Suppressor macrophage (primary cell): ENCODE data around the gene IMMP2L.

ENCODE experiments used
- DNase-seq, 4 experiments: peaks; one replicate each; pipeline ENCODE4 v3.0.0-alpha.2; 2020 to 2022

The IMMP2L gene

DNA sequence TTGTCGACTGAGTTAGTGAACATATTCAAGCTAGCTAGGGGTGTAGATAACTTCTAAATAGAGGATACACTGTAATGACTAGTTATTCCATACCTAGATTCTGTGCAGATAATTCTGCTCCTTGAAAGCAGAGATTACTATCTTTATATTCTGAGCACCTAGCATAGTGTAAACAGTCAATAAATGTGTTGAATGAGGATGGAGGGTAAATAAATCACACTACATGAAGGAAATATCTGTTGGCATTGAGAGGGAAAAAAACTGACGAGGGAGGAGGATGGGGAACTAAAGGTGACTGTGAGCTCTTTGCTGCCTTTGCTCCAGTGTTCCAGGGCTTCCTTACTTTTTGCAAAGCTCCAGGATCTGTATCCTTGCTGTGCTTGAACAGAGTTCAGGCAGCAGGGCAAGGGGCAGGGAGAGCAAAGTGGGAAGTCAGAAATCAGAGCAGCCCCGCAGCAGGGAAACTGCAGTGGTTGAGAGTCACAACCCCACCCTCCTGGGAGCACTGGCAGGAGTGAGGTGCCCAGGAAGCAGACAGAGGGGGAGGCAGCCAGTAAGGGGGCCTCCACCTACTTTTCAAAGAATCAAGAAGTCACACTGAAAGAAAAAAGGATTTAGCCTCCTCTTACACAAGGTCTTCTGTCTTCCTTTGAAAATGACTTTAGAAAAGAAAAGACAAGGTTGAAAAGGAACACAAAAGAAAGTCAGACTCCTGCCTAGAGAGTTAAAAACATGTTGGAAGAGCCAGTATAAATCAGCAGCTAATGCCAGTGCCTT lies 543.1 kb downstream of the IMMP2L start:
- DNase-seq, result no peak

DNA sequence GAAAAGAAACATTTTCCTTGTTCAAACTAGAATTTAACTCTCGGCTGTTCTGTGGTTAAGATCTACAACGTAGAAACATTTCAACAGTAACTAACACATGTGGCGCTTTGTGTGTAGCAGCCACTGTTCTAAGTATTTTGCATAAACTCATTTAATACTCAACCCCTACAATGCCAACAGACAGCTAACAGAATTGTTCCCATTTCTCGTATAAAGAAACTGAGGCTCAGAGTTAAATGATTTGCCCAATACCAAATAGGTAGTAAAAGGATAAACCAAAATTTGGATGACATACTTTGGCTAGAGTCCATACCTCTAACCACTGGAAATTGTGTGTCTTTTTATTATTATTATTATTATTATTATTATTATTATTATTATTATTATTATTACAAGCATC lies 543.8 kb downstream of the IMMP2L start:
- DNase-seq, result no peak

DNA sequence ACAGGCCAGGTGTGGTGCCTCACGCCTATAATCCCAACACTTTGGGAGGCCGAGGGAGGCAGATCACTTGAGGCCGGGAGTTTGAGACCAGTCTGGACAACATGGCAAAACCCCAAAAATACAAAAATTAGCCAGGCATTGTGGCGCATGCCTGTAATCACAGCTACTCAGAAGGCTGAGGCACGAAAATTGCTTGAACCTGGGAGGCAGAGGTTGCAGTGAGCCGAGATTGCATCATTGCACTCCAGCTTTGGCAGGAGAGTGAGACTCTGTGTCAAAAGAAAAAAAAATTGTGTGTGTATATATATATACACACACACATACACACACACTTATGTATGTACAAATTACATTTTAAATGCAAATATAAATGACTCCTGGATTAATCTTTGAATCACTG lies 548.2 kb downstream of the IMMP2L start:
- no peak for DNase-seq

DNA sequence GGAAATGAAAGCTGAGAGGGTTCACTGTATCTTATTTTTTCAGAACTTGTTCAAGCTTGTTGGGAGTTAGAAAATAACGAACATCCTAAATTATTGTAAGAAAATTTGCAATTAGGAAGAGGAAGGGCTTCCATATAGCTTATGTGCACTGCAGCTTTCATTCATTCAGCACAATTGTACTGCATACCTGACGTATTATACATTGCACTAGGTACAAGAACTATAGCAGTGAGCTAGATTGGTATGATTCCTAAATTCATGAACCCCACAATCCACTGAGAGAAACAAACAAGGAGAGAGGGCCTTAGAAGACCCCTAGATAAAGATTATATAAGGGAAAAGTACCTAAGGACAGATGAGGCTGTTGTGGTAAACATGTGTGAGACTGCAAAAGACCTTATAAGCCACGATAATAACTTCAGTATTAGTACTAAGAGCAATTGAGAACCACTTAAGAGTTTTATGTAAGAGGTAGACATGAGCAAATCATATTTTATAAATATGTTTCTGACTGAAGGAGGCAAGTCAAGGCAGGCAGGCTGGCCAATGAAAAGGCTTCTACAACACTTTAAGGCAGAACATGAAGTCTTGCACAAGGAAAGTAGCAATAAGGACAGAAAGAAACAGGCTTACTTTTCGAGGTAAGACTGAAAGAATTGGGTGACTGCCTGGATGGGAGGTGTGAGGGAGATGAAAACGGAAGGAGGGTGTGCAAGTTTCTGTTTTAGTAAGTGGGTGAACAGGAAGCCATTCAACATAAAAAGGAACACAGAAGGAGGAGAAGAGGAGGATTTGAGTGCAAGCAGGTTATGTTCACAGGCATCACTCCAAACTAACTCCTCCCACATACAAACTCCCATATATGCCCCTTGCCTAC lies 549.3 kb downstream of the IMMP2L start:
- DNase-seq, result peak in 3 of 4 experiments; percentile 12 to 44 (median 19)

DNA sequence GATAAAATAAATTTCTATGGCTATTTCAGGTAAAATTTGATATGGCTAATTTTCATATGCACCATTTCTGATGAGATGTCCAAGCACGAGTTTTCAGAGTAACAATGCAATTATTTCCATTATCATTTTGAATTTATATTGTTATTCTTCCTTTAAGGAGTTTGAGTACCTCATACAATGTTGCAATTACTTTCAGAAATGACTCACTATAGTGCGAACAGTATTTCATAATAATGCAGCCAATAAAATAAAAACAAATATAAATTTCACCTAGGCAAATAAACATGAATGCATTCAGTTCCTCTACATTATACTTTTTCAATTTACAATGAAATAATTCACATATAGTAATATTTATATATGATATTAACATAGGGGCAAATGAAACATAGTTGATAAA lies 550.1 kb downstream of the IMMP2L start:
- peak in 2 of 4 experiments; percentile 29 to 40 for DNase-seq

DNA sequence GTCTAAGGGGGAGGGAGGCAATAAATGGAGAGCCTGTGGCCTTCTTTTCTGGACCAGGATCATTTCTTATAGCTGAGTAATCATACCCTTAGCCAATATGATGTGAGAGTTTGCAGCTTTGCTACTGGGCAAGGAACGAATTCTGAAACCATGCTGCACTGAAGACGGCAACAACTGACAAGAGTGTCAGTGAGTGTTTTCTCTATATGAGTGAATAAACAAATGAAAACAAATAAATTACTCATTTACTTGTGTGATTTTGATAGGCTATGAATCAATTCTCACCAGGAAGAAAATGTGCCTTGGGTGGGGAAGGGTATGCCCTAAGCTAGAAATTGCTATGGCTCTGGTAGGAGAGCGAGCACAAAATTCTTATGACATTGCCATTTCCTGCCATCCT lies 550.8 kb downstream of the IMMP2L start:
- no peak for DNase-seq

DNA sequence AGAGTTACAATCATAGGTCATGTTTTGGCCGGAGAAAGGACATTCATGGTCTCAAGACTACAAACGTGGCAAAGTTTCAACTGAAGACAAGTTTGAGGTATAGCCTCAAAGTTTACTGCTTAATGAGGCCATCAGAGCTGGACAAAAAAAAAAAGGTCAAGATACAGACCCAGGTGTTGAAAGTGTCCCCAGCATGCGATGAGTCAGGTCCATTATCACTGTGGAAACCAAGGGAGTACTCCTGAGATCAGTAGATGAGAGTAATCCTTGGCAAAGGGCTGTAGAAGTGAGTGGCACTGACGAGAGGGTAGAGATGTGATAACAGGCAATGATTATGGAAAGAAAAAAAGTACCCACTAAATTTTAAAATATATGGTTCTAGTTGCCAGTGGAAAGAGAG lies 551.5 kb downstream of the IMMP2L start:
- no peak for DNase-seq

DNA sequence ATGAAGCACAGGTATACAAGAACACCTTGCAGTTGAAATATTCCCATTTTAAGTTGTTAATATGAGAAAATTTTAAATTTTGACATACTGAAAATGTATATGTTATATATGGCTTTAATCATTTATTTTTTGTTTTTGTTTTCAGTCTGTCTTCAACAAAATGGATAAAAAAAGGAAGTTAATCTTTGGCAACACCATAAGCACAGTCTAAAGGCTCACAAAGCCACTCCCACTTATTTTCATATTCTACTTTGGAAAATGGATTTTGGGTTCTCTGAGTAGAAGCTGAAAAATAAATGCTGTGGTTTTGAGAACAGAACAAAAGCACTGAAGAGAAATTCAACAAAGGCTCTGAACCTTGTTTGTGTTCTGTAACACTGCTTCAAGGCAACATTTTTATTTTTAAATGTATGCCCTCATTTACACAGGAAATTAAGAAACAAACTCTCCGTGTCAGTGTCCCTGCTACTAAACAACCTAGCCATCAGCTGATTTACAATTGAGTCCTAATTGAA lies 552.7 kb downstream of the IMMP2L start:
- DNase-seq, result peak; percentile 8 to 59 (median 30)

DNA sequence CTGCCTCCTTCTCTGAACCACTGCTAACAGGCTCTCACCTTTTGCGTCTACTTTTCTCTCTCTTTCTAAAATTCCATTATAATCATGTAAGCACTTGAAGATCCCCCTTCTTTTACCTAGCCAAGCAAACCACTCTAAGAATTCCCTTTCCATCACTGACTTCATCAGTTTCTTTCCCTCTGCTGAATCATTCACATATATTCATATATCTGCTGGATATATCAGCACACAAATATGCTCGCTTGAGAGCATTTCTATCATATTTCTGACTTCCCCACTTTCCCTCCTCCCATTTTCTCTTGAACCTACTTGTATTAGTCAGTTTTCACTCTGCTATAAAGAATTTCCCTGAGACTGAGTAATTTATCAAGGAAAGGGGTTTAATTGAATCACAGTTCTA lies 555.6 kb downstream of the IMMP2L start:
- DNase-seq, result no peak

DNA sequence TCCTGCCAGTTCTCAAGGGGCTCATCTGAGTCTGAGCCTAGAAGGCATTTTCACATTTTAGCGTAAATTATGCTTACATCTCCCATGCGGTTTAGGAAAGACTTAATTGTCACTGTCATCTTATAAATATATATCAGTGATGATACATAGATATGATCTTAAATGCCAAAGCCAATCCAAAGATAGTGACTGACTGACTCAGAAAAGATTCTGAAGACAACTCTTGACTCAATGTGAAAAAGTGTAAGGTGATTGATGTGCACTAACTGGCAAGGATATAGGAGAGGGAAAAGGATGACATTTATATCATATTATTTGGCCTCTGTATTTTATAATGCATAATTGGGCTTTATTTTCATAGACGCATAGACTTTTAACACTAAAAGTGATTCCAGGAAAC lies 556.3 kb downstream of the IMMP2L start:
- DNase-seq, result no peak

DNA sequence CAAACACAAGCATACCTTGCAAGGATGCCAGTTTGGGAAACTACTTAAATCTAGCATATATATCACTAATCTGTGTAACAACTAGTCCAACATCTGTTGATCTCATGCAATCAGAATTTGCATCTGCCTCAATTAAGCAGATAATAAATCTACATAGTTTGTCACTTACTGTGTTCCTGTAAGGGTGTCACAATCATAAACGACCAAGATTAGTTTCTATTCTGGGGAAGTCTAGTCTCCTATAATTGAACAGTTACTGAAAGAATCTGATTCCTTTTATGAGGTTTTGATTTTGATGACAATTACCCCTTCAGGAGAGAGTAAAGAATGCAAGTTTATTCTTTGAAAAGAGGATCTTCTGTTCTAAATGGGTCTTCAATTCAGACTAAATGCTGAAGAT lies 556.8 kb downstream of the IMMP2L start:
- DNase-seq, result no peak

DNA sequence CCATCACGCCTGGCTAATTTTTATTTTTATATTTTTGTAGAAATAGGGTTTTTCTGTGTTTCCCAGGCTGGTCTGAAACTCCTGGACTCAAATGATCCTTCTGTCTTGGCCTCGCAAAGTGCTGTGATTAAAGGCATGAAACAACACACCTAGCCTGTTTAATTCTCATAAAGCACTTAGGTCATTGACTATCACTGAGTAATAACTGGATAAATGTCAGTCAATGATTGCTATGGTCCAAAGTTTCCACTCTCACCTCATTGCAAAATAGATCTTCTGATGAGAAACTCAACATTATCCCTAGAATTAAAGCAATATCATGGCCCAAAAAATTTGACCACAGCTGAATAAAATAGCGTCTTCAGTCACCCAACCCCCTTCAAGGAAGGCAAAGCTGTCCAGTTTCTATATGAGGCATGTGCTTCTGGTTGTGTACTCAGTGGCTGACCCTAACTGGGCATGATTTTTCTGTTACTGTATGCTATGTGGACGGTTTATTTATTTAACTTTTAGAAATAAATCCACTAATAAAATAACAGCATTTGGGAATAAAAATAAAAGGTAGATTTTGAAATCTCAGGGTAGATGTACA lies 557.9 kb downstream of the IMMP2L start:
- DNase-seq, result no peak

DNA sequence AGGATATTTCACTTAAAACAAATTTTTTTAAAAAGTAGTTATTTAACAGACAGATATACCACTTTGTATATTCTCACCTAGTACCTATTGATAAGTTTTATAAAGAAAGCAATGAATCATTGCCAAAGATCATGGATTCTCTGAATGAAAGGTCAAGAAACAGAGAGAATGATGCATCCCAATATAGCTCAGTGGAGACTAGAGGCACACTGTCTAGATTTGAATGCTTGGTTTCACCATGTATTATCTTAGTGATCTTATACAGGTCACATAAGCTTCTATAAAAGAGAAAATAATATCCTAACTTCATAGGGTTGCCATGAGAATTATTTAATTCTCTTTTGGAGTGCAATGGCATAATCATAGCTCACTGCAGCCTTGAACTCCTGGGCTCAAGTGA lies 558.4 kb downstream of the IMMP2L start:
- no peak for DNase-seq

DNA sequence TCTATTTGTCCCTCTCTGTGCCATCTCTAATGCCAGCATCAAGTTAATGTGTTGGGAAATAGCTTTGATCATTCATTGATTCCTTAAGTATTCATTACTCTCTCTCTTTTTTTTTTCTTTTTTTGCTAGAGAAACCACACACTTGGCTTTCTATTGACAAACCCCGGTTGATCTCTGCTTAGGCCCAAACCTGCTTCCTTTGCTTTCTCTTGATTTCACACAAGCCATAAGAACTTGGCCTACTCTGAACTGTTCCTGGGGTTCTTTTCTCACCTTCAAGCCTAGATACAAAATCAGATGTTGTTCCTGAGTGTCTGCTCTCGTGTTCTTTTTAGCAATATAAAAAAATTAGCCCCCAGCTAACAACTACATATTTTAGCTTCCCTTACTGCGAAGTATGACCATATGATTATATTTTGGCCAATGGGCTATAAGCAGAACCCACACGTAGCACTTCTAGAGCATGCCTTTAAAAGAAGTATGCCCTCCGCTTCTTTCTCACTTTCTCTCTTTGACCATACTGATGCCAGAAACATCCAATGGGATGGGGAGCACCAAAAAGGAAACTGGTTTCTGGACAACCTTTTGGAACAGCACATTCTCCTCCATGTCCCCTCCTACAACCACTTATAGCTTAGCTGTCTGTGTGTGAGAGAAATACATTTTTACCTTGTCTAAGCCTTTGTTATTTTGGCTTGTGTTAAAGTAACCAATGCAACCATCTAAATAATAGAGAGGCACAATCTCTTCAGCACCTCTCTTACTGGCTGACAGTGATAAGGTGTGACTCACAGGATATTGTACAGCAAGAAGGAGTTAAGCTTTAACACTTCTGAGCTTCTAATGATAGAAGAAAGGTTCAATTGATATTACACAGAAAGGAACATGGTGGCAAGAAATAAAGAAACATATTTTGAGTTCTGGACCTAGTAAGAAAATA lies 568.0 kb downstream of the IMMP2L start:
- DNase-seq, result no peak

DNA sequence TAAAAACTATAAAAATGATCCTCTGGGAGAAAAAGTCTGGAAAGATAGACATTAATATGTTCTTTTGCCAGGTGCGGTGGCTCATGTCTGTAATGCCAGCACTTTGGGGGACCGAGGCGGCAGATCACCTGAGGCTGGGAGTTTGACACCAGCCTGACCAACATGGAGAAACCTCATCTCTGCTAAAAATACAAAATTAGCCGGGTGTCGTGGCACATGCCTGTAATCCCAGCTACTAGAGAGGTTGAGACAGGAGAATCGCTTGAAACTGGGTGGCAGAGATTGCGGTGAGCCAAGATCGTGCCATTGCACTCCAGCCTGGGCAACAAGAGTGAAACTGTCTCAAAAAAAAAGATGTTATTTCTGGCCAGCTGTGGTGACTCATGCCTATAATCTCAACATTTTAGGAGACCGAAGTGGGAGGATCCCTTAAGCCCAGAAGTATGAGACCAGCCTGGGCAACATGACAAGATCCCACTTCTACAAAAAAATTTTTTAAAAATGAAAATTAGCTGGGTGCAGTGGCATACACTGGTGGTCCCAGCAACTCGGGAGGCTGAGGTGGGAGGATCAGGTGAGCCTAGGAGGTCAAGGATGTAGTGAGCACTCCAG lies 573.3 kb downstream of the IMMP2L start:
- no peak for DNase-seq

DNA sequence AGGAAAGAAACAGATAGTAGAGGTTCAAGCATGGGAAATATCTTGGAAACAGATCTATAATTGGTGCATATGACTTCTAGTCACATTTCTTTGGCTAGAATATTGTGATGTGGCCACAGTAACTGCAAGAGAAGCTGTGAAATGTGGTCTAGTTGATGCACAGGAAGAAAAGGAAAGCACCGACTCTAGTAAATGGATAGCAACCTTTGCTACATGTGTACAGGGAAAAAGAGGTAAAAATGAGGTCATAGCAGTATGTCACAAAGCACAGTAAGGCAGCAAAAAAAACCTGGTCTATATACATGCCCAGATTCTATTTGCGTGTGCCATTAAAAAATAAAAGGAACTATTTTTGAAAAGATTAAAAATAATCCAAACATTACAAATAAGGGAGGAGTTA lies 573.9 kb downstream of the IMMP2L start:
- DNase-seq, result no peak

DNA sequence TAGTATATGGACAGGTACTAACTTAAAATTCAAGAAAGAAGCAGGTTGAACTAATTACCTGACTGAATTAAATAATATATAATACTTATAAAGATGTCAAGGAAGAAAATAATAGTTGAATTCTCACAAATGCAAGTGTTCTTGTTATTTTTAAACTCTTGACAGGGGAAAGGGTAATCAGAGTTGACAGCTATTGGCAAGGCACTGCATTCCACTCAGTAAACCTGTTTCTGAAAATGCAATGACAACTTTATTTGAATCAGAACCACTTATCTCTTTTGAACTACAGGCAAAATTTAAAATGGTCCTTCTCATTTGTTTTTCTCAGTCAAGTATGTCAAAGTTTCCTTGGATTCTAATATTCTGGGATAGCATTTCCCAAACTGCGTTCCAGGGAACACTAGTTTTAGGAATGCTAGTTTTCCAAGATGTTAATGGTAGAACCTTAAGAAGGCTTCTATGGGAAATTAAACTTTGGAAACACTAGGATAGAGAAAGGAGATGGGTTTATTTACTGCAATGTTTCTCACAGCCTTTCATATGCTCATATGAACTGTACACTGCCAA lies 575.1 kb downstream of the IMMP2L start:
- no peak for DNase-seq

DNA sequence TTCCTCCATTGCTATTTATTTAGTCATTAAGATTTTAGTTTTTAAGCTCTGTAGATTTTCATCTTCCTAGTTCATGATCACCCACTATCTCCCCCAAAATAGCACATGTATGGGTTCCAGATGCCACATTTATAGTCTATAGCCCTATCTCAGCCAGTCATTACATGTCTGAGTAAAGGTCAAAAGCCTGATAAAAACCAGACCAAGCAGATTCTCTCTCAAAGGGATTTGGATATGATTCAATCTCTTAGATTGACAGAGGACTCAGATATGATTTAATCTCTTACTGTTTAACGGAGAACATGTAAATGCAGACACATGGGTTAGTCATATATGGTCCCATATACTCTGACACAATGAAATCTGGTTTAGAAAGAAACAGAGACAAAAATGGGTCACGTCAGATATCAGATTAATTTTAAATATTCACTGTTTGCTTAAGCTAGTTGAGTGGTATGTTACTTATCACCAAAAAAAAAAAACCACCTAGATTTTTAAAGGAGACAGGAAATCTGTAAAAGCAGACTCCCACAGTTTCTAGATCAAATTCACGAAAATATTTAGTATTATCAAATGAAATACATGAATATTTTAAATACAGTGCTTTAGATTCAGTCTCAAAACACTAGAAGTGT lies 578.4 kb downstream of the IMMP2L start:
- no peak for DNase-seq

DNA sequence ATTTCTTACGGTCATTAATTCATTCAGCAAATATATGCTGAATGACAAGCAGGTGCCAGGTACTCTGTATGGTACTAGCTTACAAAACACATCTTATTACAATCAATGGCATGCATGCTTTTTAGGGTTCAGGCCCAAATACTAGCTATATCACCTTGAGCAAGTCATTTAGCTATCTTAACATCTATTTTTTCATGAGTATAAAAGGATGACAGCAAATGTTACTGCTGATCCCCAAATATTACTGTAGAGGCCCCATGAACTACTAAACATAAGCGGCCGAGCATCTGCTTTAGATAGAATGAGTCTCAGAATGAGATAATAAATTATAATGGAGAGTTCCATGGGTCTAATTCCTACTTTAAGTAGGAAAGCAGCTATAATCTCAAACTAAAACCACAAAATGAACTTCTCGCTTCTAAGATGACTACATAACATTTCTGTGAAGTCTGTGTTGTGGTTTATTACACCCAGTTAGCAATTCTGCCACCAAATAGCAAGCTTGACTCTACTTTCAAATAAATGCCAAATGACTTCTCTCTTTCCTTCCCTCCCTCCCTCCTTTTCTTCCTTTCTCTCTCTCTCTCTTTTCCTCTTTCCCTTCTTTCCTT lies 585.1 kb downstream of the IMMP2L start:
- no peak for DNase-seq

DNA sequence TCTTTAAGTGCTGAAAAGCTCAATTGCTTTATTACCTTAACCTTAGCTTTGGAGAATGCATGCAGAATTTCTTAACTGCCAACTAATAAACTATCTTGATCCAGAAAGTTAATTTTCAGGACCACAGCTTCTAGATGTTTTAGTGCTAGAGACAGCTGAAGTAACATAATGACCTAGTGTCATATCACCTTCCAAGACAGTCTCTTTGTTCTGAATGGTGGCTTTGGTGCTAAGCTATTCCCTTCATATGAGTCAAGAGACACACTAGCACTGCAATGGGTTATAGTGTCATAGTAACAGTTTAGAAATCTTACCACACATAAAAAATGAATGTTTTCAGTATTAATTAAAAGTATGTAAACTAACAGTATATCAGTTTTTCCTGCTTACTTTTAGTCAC lies 586.8 kb downstream of the IMMP2L start:
- DNase-seq, result no peak
